K562 (cell line): ENCODE data around the gene SLC35B4. TPM values are rescaled to one million over a fixed set of nuclear protein-coding genes. Genes with fewer than 3 reads are reported as not detected.
A peak's percentile ranks its signal among the peaks of the same experiment; 100 is the strongest.

Experiments
- EHMT2 ChIP-seq: fragments of 450-650 bp; IDR thresholded peaks from 2 replicates; pipeline ENCODE4 v1.6.1; 2018; ENCODE audit warnings: antibody characterized with exemption
- ERF ChIP-seq: fragments of 450-650 bp; formaldehyde crosslinking; IDR thresholded peaks from 2 replicates; pipeline ENCODE4 v1.4.0; 2020; ENCODE audit warnings: mild to moderate bottlenecking, mixed read lengths
- ETS1 ChIP-seq: conservative IDR thresholded peaks from 2 replicates; pipeline ENCODE4 v1.6.1; 2011; ENCODE audit warnings: low read depth, mild to moderate bottlenecking, low read length; ENCODE audit not compliant: control insufficient read depth
- HBP1 ChIP-seq: fragments of 450-650 bp; formaldehyde crosslinking; IDR thresholded peaks from 2 replicates; pipeline ENCODE4 v1.4.0; 2022; ENCODE audit warnings: missing genetic modification characterization
- SIN3B ChIP-seq: fragments of 450-650 bp; IDR thresholded peaks from 2 replicates; pipeline ENCODE4 v1.6.1; 2017; ENCODE audit warnings: low read depth, mild to moderate bottlenecking, moderate library complexity
- ZNF407 ChIP-seq: fragments of 450-650 bp; IDR thresholded peaks from 2 replicates; pipeline ENCODE4 v1.6.1; 2016; ENCODE audit warnings: low read depth
- polyA plus RNA-seq, 8 experiments: library from polyadenylated mRNA; depleted of rRNA in 4 of 8; stranded (reverse) in 5 of 8; unstranded in 3 of 8; fragments of >200 nt; fragmentation: Nextera tagmentation in 2 of 8; fragmentation: Illumina TruSeq in 1 of 8; extraction: Ambion mirVana in 2 of 8; extraction: Trizol in 1 of 8; gene quantifications; 2 replicates each; pipeline versions ENCODE4 v1.2.1 to v1.2.3, GENCODE V29; 2011 to 2014; ENCODE audit warnings: inconsistent platforms in 1 of 8, missing spikeins in 1 of 8
- total RNA-seq, 7 experiments: library from RNA; depleted of rRNA in 6 of 7; stranded (reverse); fragments of >200 nt in 6 of 7; fragmentation: Illumina TruSeq in 2 of 7; extraction: Trizol in 2 of 7; gene quantifications; 2 replicates each; pipeline versions ENCODE4 v1.2.1 to v1.2.3, GENCODE V29; 2011 to 2021; ENCODE audit warnings: low replicate concordance in 1 of 7
- TF ChIP-seq, protein P1 (sequence below): IDR thresholded peaks from 2 replicates; pipeline ENCODE4 v1.6.1; 2014; ENCODE audit warnings: antibody characterized with exemption
- TF ChIP-seq, protein P2 (sequence below): sonication (generic); formaldehyde crosslinking; IDR thresholded peaks from 2 replicates; pipeline ENCODE4 v1.4.0; 2020; ENCODE audit warnings: mild to moderate bottlenecking, missing genetic modification reagents

SLC35B4 gene
- total and polyA plus RNA-seq, 9 of the 15 experiments (the other 6 are each of a cell fraction or from before 2014, with no cell fraction given), result 6.1 to 34.9 (median 17.6) TPM

DNA sequence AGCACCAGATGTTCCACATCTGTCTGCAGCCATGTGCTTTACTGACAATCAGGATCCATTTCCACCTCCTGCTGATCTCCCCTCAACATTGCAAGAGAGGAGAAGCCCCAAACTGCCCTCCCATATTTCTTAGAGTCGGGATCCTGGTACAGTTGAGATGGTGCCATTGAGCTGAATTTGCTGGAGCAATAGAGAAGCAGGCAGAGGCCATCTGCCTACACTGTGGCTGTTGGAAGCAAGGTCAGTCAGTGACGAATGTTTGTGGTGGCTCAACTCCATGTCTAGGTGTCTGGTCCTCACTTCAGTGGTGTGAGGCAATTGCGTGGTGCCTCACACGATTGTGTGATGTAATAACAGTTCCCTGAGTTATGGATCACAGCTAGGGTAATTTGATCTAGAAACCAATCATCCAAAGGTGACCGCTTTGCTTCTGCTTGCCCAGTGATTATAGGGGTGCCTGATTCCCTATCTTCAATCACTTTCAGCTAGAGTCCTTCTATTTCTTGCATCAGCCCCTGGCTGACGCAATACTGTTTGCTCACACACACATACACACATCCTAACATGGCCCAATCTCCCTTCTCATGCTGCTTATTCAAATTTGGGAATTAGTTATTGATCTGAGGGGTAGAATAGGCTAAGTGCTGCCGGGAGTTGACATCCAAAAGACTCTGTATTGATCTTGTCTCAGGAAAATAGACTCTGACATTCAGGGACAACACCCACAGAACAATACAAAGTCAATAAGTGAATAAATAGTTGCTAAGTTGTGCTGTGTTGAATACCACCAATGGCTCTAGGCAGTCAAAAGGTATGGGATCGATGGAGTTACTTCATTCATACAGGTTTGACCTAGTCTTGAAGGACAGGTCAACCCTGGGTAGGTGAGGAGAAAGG is 46.1 kb upstream of the SLC35B4 start (continued):
- TF ChIP-seq ETS1 (no peak), SIN3B (no peak), ZNF407 (no peak), EHMT2 (peak; percentile 26; the same call in 1 of the 2 replicates), HBP1 (peak; percentile 41; the same call in 1 of the 2 replicates), ERF (no peak)
- TF ChIP-seq, protein P1, sequence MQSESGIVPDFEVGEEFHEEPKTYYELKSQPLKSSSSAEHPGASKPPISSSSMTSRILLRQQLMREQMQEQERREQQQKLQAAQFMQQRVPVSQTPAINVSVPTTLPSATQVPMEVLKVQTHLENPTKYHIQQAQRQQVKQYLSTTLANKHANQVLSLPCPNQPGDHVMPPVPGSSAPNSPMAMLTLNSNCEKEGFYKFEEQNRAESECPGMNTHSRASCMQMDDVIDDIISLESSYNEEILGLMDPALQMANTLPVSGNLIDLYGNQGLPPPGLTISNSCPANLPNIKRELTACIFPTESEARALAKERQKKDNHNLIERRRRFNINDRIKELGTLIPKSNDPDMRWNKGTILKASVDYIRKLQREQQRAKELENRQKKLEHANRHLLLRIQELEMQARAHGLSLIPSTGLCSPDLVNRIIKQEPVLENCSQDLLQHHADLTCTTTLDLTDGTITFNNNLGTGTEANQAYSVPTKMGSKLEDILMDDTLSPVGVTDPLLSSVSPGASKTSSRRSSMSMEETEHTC, result no peak
- TF ChIP-seq, protein P2, sequence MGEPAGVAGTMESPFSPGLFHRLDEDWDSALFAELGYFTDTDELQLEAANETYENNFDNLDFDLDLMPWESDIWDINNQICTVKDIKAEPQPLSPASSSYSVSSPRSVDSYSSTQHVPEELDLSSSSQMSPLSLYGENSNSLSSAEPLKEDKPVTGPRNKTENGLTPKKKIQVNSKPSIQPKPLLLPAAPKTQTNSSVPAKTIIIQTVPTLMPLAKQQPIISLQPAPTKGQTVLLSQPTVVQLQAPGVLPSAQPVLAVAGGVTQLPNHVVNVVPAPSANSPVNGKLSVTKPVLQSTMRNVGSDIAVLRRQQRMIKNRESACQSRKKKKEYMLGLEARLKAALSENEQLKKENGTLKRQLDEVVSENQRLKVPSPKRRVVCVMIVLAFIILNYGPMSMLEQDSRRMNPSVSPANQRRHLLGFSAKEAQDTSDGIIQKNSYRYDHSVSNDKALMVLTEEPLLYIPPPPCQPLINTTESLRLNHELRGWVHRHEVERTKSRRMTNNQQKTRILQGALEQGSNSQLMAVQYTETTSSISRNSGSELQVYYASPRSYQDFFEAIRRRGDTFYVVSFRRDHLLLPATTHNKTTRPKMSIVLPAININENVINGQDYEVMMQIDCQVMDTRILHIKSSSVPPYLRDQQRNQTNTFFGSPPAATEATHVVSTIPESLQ, result no peak
